Suprapubic skin (tissue), 4 donors: ENCODE data around the gene DDHD1.

Experiments used
- CTCF ChIP-seq, 2 donors: fragments of 200-600 bp in 1 of 2; fragments of 450-650 bp in 1 of 2; sonication (generic) in 1 of 2; IDR thresholded peaks; one replicate each; pipeline ENCODE4 v1.5.1; 2016 to 2019; ENCODE audit warnings: antibody characterized with exemption in 2 of 2, mild to moderate bottlenecking in 1 of 2, moderate library complexity in 1 of 2
- EP300 ChIP-seq: sonication (generic); formaldehyde crosslinking; IDR thresholded peaks from one replicate; pipeline ENCODE4 v1.6.1; 2017; ENCODE audit warnings: antibody characterized with exemption
- POLR2A ChIP-seq, 2 donors: fragments of 450-650 bp; IDR thresholded peaks; one replicate each; pipeline ENCODE4 v1.6.1; 2017; ENCODE audit warnings: antibody characterized with exemption in 2 of 2, mild to moderate bottlenecking in 2 of 2, moderate library complexity in 2 of 2
- POLR2AphosphoS5 ChIP-seq, 3 donors: sonication (generic); formaldehyde crosslinking; IDR thresholded peaks; one replicate each; pipeline ENCODE4 v1.6.1; 2017; ENCODE audit warnings: antibody characterized with exemption in 3 of 3

GRCh38 chr14:53190938-53191337, 37.8 kb upstream of the DDHD1 start:
- TF ChIP-seq POLR2AphosphoS5 (IDR thresholded peaks at IDR 0.05) = no peak
- no peak for TF ChIP-seq CTCF (IDR thresholded peaks at IDR 0.05)
- TF ChIP-seq POLR2A (IDR thresholded peaks at IDR 0.05) = no peak
- no peak for TF ChIP-seq EP300
